Measurements from ENCODE around the gene BTG2.

Gene BTG2

DNA sequence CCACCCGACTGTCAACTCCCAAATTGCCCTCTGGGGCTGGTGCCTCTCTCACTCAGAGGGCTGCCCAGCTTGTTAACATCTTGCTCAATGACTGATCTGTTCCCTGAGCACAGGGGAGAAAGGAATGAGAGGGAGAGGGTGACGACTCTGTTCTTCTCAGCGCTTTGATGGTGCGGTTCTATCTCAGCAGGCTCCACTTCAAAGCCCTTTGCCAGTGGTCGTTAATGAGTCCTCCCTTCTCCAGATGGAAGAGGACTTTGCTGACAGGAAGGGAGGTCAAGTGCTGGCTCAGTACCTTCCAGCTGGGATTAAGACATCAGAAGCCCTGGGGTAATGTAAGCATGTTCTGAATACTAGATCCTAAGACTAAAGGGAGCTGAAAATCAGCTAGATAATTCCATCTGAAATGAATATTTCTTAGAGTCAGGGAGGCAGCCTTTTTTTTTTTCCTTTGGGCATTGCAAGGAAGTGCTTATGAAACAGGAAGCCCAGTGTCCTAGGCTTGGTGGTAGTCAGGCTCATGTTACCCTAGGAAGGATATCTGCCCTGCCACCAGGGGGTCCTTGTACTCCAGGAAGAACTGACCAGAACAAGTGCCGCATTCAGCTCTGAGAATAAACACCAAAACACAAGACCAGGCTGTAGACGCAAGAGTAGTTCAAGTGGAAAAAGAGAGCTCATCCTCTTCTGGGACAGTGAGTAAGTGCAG, 40.9 kb downstream of the BTG2 start:
- TF ChIP-seq, protein P1, sequence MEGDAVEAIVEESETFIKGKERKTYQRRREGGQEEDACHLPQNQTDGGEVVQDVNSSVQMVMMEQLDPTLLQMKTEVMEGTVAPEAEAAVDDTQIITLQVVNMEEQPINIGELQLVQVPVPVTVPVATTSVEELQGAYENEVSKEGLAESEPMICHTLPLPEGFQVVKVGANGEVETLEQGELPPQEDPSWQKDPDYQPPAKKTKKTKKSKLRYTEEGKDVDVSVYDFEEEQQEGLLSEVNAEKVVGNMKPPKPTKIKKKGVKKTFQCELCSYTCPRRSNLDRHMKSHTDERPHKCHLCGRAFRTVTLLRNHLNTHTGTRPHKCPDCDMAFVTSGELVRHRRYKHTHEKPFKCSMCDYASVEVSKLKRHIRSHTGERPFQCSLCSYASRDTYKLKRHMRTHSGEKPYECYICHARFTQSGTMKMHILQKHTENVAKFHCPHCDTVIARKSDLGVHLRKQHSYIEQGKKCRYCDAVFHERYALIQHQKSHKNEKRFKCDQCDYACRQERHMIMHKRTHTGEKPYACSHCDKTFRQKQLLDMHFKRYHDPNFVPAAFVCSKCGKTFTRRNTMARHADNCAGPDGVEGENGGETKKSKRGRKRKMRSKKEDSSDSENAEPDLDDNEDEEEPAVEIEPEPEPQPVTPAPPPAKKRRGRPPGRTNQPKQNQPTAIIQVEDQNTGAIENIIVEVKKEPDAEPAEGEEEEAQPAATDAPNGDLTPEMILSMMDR (IDR thresholded peaks at IDR 0.05; ENCODE audit: low read depth, low read length, missing control alignments) = no peak
- DNase-seq = no peak
- H3K4me3 ChIP-seq (ENCODE audit: low read depth, low read length) = no peak overlapping the region
- in situ Hi-C loops (cut with HindIII; ENCODE audit: low pct_ligation_motif_present, low sequenced_read_pairs) = no loop called here
- H3K27me3 ChIP-seq (replicated peaks) = peaks cover 19% of the 10 kb centered on the region
- H3K36me3 ChIP-seq (replicated peaks) = no peaks in the 10 kb centered on the region
- H3K27ac ChIP-seq = no peak overlapping the region

DNA sequence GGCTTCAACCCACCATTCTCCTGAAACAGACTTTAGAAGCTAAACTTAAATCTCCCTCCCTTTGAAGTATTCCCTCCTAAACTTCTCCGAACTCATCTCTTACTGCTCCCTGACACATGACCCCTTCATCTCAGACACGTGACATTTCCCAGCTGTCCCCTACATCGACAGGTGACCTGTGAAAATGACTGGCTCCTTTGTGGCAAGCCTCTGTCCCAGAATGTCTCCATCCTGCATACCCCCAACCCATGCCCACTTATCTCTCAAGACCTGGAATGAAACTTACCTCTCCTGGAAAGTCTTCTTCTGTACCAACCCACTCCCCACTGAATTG, 41.4 kb downstream of the BTG2 start:
- no peaks in the 10 kb centered on the region for H3K36me3 ChIP-seq (replicated peaks)

DNA sequence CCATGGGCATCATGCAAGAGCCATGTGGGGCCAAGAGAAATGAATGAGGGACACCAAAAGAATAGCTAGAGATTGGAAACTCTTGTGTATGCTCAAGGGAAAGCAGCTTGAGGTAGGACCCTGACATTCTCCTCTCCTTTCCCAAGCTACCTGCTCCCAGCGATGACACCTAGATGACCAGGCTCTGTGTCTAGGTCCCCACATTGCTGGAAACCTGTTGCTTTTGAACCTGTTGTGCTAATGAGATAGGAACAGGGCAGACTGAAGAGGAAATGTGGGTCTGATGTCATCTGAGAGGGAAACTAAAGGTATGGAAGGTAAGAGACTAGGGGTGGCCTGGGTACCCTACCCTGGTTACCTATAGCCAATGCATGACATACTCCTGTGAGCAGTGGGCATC, 43.8 kb downstream of the BTG2 start:
- TF ChIP-seq, protein P1 (IDR thresholded peaks at IDR 0.05; ENCODE audit: low read depth, low read length, missing control alignments) = no peak
- H3K4me3 ChIP-seq (ENCODE audit: low read depth, low read length) = no peak overlapping the region
- no peak for DNase-seq
- peaks cover 6% of the 10 kb centered on the region for H3K27me3 ChIP-seq (replicated peaks)
- no peak overlapping the region for H3K27ac ChIP-seq
- in situ Hi-C loops (cut with HindIII; ENCODE audit: low pct_ligation_motif_present, low sequenced_read_pairs) = no loop called here
- no peaks in the 10 kb centered on the region for H3K36me3 ChIP-seq (replicated peaks)

More for the DNA sequence above, 41.4 kb downstream of the BTG2 start:
- no peak overlapping the region for H3K27ac ChIP-seq
- DNase-seq = no peak
- H3K27me3 ChIP-seq (replicated peaks) = peaks cover 16% of the 10 kb centered on the region
- no peak overlapping the region for H3K4me3 ChIP-seq (ENCODE audit: low read depth, low read length)
- TF ChIP-seq, protein P1 (IDR thresholded peaks at IDR 0.05; ENCODE audit: low read depth, low read length, missing control alignments) = no peak
- in situ Hi-C loops (cut with HindIII; ENCODE audit: low pct_ligation_motif_present, low sequenced_read_pairs) = no loop called here

DNA sequence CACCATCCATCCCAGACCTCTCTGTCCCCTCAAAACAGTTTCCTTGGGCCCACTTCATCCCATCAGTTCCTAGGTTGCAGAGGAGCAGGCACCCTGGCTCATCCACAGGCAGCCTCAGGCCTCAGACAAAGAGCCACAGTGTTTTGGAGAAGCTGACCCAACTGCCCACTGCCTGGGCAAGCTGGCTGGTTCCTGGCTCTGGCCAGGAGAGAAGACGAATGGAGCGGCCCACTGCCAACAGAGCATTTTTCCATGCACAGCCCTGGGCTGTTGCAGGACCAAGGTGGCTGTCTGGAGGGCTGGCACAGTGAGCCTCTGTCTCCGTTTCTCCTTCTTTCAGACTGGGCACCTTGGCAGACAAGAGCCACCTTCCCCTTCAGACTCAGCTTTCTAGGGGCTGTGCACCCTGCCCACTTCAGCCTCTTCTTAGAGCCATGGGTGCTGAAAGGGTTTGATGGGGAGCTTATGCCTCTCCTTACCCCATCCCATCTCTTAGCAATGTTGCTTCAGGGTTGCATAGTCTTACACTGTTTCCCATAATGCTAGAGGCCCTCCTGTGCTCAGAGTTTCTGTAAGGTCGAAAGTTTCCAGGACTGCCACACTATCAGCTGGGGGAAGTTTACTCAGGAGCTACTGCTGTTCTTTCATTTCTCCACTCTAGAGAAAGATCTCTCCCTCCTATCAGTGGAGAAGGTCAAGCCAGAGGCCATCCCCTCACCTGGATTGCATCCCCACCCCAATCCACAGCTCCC, 44.6 kb downstream of the BTG2 start:
- in situ Hi-C loops (cut with HindIII; ENCODE audit: low pct_ligation_motif_present, low sequenced_read_pairs) = no loop called here
- no peak overlapping the region for H3K4me3 ChIP-seq (ENCODE audit: low read depth, low read length)
- TF ChIP-seq, protein P1 (IDR thresholded peaks at IDR 0.05; ENCODE audit: low read depth, low read length, missing control alignments) = no peak
- H3K27ac ChIP-seq = no peak overlapping the region
- no peak for DNase-seq
- H3K27me3 ChIP-seq (replicated peaks) = peaks cover 2% of the 10 kb centered on the region
- no peaks in the 10 kb centered on the region for H3K36me3 ChIP-seq (replicated peaks)

DNA sequence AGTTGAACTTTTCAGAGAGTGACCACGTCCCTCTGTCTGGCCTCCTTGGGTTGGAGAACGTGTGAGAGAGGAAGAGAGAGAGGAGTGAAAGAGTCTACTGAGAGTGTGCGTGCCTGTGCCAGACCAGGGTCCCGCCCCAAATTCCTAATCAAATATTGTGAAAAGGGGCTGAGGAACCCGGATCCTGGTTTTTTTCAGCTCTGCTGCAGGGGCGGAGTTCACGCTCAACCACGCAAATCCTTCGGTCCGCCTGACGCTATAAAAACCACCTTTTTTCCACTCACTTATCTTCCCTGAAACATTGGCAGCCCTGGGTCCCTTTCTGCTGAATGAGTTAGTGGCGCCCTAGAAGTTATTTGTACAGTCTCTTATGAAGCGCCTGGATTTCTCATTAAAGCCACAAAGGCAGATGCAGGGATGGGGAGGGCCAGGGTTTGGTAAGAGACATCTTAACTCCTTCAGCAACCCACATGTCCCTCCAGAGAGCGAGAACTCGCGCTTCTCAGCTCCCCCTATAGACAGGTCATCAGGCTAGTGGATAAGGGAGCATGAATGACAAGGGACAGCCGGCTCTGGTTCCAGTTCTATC, 45.8 kb downstream of the BTG2 start, which contains the start of gene FMOD:
TSS of gene FMOD (minus strand) at position 86 of the 589 bp plus-strand sequence. CDS start 2,852 bp downstream, outside the sequence.
- Histone ChIP-seq H3K36me3 (replicated peaks) (no peaks in the 10 kb centered on the region), H3K27ac (no peak within 1 kb of the TSS), H3K4me3 (ENCODE audit: low read depth, low read length) (no peak within 1 kb of the TSS), H3K27me3 (replicated peaks) (peaks cover under 1% of the 10 kb centered on the region)
- in situ Hi-C loops (cut with HindIII; ENCODE audit: low pct_ligation_motif_present, low sequenced_read_pairs) = no loop called here
- no peak for DNase-seq
- TF ChIP-seq, protein P1 (IDR thresholded peaks at IDR 0.05; ENCODE audit: low read depth, low read length, missing control alignments) = peak; percentile 22
